Testis (tissue), 3 donors: ENCODE measurements around the gene ZFR2. TPM values are rescaled to one million over a fixed set of nuclear protein-coding genes. Genes with fewer than 3 reads are reported as not detected.

ENCODE experiments used
- DNase-seq: peaks from one replicate; pipeline ENCODE4 v3.0.0-alpha.2; 2019
- H3K27ac ChIP-seq, 2 donors: fragments of 200-600 bp; sonication (generic); one replicate each; pipeline ENCODE4 v1.5.1; 2019
- H3K27me3 ChIP-seq: fragments of 200-600 bp; sonication (generic); one replicate; pipeline ENCODE4 v1.5.1; 2019
- H3K36me3 ChIP-seq: fragments of 200-600 bp; sonication (generic); one replicate; pipeline ENCODE4 v1.5.1; 2017; ENCODE audit warnings: low read depth; ENCODE audit errors: missing control alignments
- H3K4me1 ChIP-seq: fragments of 200-600 bp; sonication (generic); one replicate; pipeline ENCODE4 v1.5.1; 2019
- H3K4me3 ChIP-seq, 2 donors: fragments of 200-600 bp; sonication (generic); one replicate each; pipeline ENCODE4 v1.5.1; 2017 to 2019
- H3K9me3 ChIP-seq: fragments of 200-600 bp; sonication (generic); one replicate; pipeline ENCODE4 v1.5.1; 2017
- POLR2A ChIP-seq: fragments of 450-650 bp; IDR thresholded peaks from one replicate; pipeline ENCODE4 v1.6.1; 2017; ENCODE audit warnings: antibody characterized with exemption, mild to moderate bottlenecking, moderate library complexity
- WGBS, 2 donors: methylation state at CpG; one replicate each; pipeline ENCODE4 v1.1.5; 2018; 5-methylcytosine and 5-hydroxymethylcytosine counted together
- intact Hi-C: fragments of 100-400 bp; cut with DNase I; formaldehyde crosslinking; loops from one replicate; pipeline ENCODE4 v1.15.1; 2023; ENCODE audit warnings: low total_unique reads
- polyA plus RNA-seq: library from polyadenylated mRNA; stranded (reverse); fragments of 350-450 nt; fragmentation: Illumina TruSeq; extraction: RNeasy Lipid Tissue Mini Kit (QIAGEN cat#74804); gene quantifications from one replicate; pipeline ENCODE4 v1.2.3, GENCODE V29; 2014; ENCODE audit warnings: low read depth, low replicate concordance; ENCODE audit not compliant: insufficient read depth
- total RNA-seq, 2 donors: library from RNA; depleted of rRNA; stranded (reverse); fragments of >200 nt; gene quantifications; one replicate each; pipeline ENCODE4 v1.2.3, GENCODE V29; 2016
- TF ChIP-seq, protein P1 (sequence below), 3 experiments: fragments of 450-650 bp in 2 of 3; fragments of 200-600 bp in 1 of 3; sonication (generic) in 1 of 3; IDR thresholded peaks; one replicate each; pipeline ENCODE4 v1.5.1; 2016 to 2019; ENCODE audit warnings: antibody characterized with exemption in 3 of 3, mild to moderate bottlenecking in 2 of 3, moderate library complexity in 1 of 3

The ZFR2 gene
- total and polyA plus RNA-seq, 3 donors from 2014 or later: 23.4 to 35.0 (median 34.1) TPM

DNA sequence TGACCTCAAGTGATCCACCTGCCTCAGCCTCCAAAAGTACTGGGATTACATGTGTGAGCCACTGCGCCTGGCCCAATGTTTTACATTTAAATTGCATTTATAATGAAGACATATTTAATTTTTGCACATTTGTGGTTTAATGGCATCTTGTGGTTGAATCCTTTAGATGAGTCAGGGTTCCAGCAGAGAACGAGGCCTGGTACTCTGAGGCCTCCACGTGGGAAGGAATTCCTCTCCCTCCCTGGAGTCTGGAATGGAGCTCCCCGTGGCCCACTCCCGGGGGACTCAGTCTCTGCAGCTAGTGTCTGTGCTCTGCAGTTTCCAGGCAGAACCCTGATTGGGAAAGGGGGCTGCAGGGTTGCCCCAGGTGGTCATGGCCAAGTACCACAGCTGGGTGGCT, 24.2 kb downstream of the ZFR2 start:
- Histone ChIP-seq H3K4me1 (no peaks in the 10 kb centered on the region), H3K4me3 (no peak overlapping the region), H3K27me3 (no peaks in the 10 kb centered on the region), H3K9me3 (no peaks in the 10 kb centered on the region), H3K36me3 (no peaks in the 10 kb centered on the region), H3K27ac (no peak overlapping the region)
- no peak for DNase-seq
- TF ChIP-seq, protein P1, sequence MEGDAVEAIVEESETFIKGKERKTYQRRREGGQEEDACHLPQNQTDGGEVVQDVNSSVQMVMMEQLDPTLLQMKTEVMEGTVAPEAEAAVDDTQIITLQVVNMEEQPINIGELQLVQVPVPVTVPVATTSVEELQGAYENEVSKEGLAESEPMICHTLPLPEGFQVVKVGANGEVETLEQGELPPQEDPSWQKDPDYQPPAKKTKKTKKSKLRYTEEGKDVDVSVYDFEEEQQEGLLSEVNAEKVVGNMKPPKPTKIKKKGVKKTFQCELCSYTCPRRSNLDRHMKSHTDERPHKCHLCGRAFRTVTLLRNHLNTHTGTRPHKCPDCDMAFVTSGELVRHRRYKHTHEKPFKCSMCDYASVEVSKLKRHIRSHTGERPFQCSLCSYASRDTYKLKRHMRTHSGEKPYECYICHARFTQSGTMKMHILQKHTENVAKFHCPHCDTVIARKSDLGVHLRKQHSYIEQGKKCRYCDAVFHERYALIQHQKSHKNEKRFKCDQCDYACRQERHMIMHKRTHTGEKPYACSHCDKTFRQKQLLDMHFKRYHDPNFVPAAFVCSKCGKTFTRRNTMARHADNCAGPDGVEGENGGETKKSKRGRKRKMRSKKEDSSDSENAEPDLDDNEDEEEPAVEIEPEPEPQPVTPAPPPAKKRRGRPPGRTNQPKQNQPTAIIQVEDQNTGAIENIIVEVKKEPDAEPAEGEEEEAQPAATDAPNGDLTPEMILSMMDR (IDR thresholded peaks at IDR 0.05): no peak
- no peak for TF ChIP-seq POLR2A
- intact Hi-C loops: no loop called here
- 74 to 81% methylated on average over 4 to 5 of the region's 5 CpGs for WGBS, 2 donors

DNA sequence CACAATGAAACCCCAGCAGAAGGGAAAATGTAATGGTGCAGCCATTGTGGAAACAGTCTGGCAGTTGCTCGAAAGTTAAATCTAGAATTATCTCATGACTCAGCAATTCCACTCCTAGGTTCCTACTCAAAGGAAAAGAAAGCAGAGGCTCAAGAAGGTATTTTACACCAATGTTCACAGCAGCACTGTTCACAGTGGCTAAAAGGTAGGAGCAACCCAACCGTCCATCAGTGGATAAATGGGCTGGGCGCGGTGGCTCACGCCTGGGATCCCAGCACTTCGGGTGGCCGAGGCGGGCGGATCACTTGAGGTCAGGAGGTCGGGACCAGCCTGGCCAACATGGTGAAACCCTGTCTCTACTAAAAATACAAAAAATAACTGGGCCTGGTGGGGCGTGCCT, 25.9 kb downstream of the ZFR2 start:
- Histone ChIP-seq H3K4me1 (no peaks in the 10 kb centered on the region), H3K27me3 (no peaks in the 10 kb centered on the region), H3K36me3 (no peaks in the 10 kb centered on the region), H3K4me3 (no peak overlapping the region), H3K9me3 (no peaks in the 10 kb centered on the region), H3K27ac (no peak overlapping the region)
- TF ChIP-seq, protein P1 (IDR thresholded peaks at IDR 0.05): no peak
- no peak for TF ChIP-seq POLR2A
- DNase-seq: no peak
- 92% methylated on average over 11 of the region's 11 CpGs for WGBS, 2 donors
- intact Hi-C loops: no loop called here

DNA sequence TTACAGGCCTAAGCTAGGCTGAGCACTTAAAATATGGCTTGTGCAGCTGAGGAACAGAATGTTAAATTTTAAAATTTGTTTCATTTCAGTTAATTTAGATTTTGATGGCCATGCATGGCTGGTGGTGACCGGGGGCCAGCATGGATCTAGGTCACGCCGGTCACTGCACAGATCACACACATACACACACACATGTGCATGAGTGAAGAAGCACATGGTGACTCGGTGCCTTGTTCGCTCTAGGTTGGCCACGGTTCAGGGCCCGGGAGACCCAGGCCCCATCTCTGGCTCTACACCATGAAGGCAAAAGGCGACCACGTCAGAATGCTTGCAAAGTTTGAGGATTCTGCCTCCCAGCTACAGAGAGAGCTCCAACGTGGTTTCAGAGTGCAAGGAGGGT, 28.0 kb downstream of the ZFR2 start:
- no peak for TF ChIP-seq POLR2A
- TF ChIP-seq, protein P1 (IDR thresholded peaks at IDR 0.05): no peak
- no peaks in the 10 kb centered on the region for H3K4me1 ChIP-seq
- H3K9me3 ChIP-seq: no peaks in the 10 kb centered on the region
- no peaks in the 10 kb centered on the region for H3K36me3 ChIP-seq
- no peak for DNase-seq
- intact Hi-C loops: no loop called here
- H3K4me3 ChIP-seq: no peak overlapping the region
- no peaks in the 10 kb centered on the region for H3K27me3 ChIP-seq
- 87 to 91% methylated on average over 10 of the region's 10 CpGs for WGBS, 2 donors
- no peak overlapping the region for H3K27ac ChIP-seq

DNA sequence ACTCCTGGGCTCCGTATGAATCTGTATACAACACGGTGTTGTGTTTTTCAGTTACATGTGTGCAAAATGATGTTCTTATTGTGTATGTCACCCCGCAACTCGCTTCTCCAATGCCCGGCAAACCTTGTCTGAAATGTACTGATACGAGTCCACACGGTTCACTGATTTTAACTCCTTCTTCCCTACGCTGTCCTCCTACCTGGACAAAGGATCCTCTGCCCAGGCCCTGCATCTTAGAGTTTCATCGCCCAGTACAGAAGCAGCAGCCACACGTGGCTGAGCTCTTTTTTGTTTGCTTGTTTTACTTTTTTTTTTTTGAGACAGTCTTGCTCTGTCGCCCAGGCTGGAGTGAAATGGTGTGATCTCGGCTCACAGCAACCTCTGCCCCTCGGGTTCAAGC, 28.9 kb downstream of the ZFR2 start:
- Histone ChIP-seq H3K27me3 (no peaks in the 10 kb centered on the region), H3K4me1 (no peaks in the 10 kb centered on the region), H3K9me3 (no peaks in the 10 kb centered on the region), H3K27ac (no peak overlapping the region), H3K36me3 (no peaks in the 10 kb centered on the region), H3K4me3 (no peak overlapping the region)
- TF ChIP-seq, protein P1 (IDR thresholded peaks at IDR 0.05): no peak
- TF ChIP-seq POLR2A: no peak
- intact Hi-C loops: no loop called here
- DNase-seq: no peak
- WGBS, 2 donors: 66 to 74% methylated on average over 13 of the region's 13 CpGs

DNA sequence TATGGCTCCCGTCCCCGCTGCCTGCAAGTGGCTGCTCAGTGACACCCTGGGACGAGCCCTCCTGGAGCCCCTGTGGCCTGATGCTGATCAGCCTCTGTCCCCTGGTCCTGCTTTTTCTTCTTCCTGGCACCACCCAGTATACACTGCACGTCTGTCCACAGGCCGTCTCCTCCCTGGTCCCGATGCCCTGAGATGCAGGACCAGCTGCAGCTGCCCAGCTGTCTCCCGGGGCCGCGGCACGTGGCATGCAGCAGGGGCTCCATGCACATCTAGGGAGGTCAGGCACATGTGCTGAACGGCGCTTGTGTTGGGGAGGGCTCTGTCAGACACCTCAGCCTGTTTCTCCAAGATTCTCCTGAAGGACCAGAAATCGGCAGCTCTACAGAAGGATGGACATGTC, 30.2 kb downstream of the ZFR2 start:
- Histone ChIP-seq H3K9me3 (no peaks in the 10 kb centered on the region), H3K4me3 (no peak overlapping the region), H3K4me1 (no peaks in the 10 kb centered on the region), H3K27ac (no peak overlapping the region), H3K27me3 (no peaks in the 10 kb centered on the region), H3K36me3 (no peaks in the 10 kb centered on the region)
- no peak for DNase-seq
- 87 to 94% methylated on average over 6 to 13 of the region's 13 CpGs for WGBS, 2 donors
- TF ChIP-seq, protein P1 (IDR thresholded peaks at IDR 0.05): no peak
- TF ChIP-seq POLR2A: no peak
- intact Hi-C loops: no loop called here
